Activated naive CD8-positive, alpha-beta T cell treated with anti-CD3 and anti-CD28 coated beads, Interleukin-2, amount 50 U/mL, for 16 hours (primary cell): ENCODE results near the gene USP12.
"Not testable (repeated sequence)": the region's sequence is repeated elsewhere in the genome, so short reads cannot be mapped to it uniquely, and the experiment has no call there.

ENCODE experiments used
- DNase-seq: peaks from one replicate; pipeline ENCODE4 v3.0.0-alpha.2; 2020; ENCODE audit warnings: low read depth, low spot score

Gene USP12

GRCh38 chr13:27151798-27152599 lies 19.6 kb downstream of the USP12 start:
- no peak for DNase-seq

GRCh38 chr13:27149702-27150101 lies 21.9 kb downstream of the USP12 start:
- DNase-seq, result no peak

DNA sequence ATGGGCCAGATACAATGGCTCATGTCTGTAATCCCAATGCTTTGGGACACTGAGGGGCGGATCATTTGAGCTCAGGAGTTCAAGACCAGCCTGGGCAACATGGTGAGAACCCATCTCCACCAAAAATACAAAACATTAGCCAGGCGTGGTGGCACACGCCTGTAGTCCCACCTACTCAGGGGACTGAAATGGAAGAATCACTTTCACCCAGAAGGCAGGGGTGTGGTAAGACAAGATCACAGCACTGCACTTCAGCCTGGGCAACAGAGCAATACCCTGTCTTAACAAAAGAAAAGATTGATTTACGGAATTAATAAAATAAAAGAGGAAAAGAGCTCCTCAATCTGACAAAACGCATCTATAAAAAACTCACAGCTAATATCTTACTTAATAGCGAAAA lies 22.7 kb downstream of the USP12 start:
- DNase-seq, result no peak

- no peak for DNase-seq
These were observed 24.0 kb downstream of the USP12 start for GRCh38 chr13:27147530-27148170.

DNA sequence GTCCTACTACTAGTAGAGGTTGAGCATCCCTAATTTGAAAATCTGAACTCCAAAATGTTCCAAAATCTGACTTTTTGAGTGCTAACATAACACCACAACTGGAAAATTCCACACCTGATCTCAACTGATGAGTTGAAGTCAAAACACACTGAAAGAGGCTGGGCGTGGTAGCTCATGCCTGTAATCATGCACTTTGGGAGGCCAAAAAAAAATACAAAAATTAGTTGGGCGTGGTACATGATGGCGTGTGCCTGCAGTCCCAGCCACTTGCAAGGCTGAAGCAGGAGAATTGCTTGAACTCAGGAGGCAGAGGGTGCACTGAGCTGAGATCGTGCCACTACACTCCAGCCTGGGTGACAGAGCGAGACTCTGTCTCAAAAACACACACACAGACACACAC lies 29.9 kb downstream of the USP12 start:
- no peak for DNase-seq

- not testable (repeated sequence) for DNase-seq
These were observed 30.5 kb downstream of the USP12 start for GRCh38 chr13:27141159-27141558.

GRCh38 chr13:27140060-27140459 lies 31.6 kb downstream of the USP12 start:
- DNase-seq, result no peak

GRCh38 chr13:27139565-27139964 lies 32.0 kb downstream of the USP12 start:
- no peak for DNase-seq

DNA sequence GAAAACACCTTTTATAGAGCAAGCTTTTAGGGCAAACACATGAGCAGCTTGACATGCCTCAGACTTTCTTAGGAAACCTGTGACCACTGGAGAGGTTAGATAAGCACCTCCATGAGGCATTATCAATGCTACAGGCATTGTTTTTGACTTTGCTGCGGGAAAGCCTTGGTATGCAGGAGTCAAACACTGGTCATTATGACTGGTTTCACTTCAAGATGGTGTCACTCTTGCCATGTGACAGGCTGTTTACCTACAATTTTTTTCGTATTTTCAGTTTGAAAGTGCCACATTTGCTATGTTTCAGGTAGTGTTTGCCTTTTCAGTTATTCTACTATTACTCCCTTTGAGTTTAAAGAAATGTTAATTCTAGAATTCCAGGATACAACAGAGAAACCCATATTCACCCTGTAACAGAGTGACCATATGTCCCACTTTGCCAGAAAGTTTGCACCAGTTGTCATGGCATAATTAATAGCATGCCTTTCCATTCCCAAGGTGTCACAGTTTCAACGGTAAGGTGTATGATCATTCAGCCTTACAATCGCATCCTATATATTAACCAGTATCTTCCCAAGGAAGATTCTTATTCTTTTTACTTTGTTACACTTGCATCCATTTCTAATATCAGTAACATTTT lies 33.0 kb downstream of the USP12 start:
- DNase-seq, result no peak

DNA sequence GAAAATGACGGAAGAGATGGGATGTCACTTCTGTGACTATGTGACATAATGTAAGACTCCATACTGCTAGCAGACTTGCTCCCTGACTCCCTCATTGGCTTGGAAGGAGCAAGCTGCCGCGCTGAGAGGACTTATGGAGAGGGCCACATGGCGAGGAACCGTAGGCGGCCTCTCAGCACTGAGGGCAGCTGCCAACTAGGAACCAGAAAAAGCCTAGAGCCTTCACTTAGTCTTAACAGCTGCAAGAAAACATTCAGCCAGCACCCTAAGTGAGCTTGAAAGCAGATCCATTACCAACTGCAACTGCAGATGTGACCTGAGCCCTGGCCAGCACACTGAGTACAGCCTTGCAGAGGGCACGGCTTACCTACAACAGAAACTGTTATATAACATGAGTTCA lies 33.9 kb downstream of the USP12 start:
- no peak for DNase-seq

- no peak for DNase-seq
These were observed 36.6 kb downstream of the USP12 start for GRCh38 chr13:27135023-27135422.

- no peak for DNase-seq
These were observed 37.7 kb downstream of the USP12 start for GRCh38 chr13:27133889-27134288.

GRCh38 chr13:27132538-27132937 lies 39.1 kb downstream of the USP12 start:
- DNase-seq, result no peak

DNA sequence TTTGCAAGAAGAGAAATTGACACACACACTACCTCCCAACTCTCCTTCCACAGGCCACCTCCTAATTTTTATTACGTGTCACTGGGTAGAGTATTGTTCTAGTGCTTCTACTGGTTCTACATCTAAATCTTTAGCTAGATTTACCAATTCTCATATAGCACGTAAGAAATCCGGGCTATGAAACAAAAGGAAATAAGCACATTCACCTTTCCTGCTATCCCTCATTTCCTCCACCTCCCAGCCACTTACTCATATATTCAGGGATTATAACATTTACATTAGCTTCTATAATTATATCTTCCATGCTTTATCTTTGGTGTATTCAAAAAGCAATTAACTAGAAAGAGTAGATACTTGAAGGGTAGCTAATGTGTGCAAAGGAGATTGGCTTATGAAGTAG lies 39.7 kb downstream of the USP12 start:
- DNase-seq, result no peak

- peak; percentile 52 for DNase-seq
These were observed 40.5 kb downstream of the USP12 start for GRCh38 chr13:27130979-27131623.

- DNase-seq, result no peak
These were observed 41.2 kb downstream of the USP12 start for GRCh38 chr13:27130223-27130978.

- DNase-seq, result no peak
These were observed 42.6 kb downstream of the USP12 start for GRCh38 chr13:27128825-27129627.

- no peak for DNase-seq
These were observed 44.8 kb downstream of the USP12 start for GRCh38 chr13:27126859-27127258.

GRCh38 chr13:27125357-27126282 lies 46.0 kb downstream of the USP12 start:
- no peak for DNase-seq

DNA sequence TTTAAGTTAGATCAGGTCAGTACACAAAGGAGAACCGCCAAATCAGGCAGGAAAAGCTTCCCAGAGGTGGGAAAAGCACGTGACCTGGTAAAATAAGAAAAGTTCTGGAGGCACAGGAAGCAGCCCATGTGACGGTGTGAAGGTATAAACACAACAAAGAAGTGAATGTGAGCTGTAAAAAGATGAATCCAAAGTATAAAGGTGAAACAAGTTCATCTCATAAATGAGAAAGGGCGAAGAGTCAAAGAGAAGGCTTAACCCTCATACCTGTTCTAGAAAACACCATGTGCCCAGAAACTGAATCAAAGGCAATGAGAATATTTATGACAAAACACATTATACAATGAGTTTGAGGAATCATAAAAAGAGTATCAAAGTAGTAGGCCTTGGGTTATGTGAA lies 47.0 kb downstream of the USP12 start:
- DNase-seq, result no peak
